Activated CD4-positive, alpha-beta T cell treated with anti-CD3 and anti-CD28 coated beads, Interleukin-2, amount 50 U/mL, for 4 hours (primary cell): ENCODE data around the gene SMCO2.
"Not testable (repeated sequence)": the region's sequence is repeated elsewhere in the genome, so short reads cannot be mapped to it uniquely, and the experiment has no call there.

ENCODE experiments used
- DNase-seq, 2 experiments: peaks; one replicate each; pipeline ENCODE4 v3.0.0-alpha.2; 2020

The SMCO2 gene

DNA sequence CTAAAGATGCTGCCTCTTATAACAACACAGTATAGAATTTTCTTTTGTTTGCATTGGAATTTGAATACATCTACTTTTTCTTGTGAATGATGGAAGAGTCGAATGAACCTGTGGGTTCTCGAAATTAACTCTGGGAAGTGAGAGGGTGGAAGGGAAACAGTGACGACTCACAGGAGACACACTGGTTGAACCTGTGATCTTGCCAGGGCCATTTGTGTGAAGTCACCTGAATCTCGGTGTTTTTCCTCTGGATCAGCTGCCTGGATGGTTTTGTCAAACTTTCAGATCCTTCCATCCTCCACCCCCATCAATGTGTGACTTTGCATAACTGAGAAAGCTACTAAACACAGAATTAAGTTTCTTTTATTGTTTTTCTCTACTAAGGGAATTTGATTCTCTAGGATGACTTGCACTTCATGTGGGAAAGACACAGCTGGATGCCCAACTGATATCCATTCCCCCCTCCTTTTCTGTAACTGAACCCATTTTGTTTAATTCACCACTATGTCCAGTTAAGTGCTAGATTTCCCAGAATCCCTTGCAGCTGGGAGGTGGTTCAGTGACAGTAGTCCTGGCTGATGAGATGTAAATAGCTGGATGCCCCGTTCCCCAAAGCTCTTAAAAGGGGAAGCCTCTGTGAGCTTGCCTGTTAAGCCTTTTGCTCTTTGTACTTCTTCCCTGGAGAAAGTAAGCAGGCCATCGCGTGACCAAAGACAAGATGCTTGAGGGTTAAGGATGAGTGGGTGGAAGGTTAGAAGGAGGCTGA, 83.8 kb downstream of the SMCO2 start:
- DNase-seq = no peak

DNA sequence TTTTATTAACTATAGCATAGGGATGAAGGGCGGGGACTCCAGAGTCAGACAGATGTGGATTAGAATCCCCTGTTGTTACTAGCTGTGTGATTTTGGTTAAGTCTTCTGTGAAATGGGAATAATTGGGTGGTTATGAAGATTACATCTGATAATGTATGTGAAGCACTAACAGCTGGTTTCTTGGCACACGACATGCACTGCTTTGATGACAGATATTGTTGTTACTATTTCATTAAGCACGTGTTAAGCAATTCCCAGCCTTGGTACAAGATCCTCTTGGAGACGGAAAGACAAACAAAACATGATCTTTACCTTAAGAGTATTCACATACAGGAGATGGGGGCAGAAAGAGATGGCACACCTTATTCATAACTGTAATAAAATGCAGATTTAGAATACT, 85.4 kb downstream of the SMCO2 start:
- DNase-seq = no peak

DNA sequence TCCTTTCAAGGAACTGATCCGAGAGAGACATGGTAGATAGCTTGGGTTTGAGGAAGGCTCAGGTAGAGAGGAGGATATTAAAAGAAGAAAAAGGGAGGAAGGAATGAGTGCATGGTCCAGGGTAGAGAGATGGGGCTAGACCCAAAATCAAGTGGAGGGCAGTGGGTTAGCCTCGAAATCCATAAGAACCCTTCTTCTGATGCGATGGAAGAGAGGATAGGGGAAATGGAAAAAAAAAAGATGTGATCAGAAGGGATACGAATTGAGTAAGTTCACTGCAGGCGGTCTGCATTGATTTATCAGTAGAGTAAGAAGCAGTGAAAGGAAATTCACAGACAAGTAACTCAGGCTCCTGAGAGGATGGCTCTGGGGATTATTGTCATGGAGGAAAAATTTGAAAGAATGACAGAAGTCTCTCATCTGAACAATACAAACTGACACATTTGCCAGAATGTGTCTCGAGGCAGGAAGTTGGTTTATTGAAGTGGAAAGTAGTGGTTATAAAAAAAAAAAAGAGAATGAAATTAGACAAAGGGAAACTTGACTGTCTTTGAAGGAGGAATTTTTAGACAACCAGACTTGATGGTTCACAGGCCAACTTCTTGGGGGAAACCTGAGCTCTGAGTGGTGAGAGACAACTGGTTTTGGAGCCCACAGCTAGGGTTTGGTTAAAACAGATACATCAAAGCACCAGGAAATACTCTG, 87.7 kb downstream of the SMCO2 start:
- DNase-seq = no peak

DNA sequence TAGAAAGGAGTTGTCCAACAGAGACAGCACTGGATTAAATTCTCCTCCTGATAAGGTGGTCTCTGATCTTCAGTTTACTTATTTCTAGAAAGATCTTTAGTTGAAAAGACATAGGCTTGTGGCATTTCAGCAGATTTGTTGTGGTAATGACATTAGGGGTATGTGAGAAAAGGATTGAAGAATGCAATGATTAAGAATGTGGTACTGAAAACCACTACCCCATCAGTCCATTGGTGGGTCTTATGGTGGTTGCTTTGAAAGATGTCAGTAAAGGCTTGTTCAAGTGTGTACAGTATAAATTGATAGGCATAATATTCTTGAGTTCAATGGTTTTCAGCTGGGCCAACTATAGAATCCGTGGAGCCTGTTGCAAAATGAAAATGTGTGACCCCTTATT, 88.2 kb downstream of the SMCO2 start:
- no peak for DNase-seq

DNA sequence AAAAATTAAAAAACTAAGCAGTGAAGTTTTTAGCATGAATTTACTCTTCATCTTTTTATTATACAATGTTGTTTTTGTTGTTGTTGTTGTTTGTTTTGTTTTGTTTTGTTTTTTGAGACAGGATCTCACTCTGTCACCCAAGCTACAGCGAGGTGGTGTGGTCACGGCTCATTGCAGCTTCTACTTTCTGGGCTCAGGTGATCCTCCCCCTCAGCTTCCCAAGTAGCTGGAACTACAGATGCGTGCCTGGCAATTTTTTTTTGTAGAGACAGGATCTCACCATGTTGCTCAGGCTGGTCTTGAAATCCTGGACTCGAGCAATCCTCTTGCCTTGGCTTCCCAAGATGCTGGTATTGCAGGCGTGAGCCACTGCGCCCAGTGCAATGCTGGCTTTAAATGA, 88.8 kb downstream of the SMCO2 start:
- no peak for DNase-seq

DNA sequence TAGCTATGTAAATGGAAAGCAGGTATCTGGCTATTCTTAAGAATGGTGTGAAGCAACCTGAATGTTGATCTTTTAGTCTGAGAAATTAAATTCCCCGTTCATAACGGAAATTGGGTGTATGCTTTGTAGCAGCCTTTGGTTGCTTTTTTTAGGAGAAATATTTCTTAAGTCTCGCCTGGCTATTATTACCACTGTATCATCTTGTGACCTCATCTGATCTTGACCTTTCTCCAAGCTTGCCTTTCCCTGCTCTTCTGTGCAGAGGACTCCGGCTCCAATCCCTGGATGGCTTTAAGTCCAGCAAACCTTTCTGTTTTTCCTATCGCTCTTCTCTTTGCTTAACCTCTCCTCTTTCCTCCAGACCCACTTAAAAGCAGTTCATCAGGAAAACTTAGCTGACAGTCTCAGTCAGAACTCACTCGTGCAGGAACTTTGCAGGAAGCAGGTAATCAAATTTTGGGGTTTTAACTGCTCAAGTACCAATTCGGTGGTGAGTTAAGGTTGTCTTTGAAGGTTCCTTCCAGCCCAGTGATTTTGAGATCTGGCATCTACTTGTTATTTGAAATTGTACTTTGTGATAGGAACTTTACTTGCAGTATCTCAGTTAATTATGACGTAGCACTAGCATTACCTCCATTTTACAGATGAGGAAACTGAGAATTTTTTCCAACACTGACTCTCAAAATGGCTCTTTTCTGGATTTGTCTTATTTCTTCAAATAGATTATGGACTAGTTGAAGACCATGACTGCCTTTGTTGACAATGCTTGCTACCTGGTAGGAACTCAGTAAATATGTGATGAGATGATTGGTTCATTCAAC, 91.5 kb downstream of the SMCO2 start:
- no peak for DNase-seq

DNA sequence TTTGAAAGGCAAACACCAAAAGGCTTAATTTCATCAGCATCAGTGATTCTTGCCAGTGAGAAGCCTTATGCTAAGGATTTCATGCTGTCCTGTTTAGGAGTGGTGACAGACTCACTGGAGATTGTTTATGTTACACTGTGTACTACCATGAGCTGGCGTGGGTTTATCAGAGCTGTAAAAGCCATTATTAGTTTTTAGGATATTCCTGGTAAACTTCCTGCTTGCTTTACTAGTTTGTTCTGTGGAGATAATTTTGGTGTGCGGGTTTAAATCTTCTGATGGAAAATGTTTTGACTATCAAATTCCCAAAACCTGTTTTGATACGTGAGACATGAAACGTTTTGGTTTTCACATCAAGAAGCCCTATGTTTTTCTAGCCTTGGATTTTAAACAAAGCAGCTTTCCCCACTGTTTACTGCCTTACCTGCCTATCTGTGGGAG, 92.7 kb downstream of the SMCO2 start:
- no peak for DNase-seq

DNA sequence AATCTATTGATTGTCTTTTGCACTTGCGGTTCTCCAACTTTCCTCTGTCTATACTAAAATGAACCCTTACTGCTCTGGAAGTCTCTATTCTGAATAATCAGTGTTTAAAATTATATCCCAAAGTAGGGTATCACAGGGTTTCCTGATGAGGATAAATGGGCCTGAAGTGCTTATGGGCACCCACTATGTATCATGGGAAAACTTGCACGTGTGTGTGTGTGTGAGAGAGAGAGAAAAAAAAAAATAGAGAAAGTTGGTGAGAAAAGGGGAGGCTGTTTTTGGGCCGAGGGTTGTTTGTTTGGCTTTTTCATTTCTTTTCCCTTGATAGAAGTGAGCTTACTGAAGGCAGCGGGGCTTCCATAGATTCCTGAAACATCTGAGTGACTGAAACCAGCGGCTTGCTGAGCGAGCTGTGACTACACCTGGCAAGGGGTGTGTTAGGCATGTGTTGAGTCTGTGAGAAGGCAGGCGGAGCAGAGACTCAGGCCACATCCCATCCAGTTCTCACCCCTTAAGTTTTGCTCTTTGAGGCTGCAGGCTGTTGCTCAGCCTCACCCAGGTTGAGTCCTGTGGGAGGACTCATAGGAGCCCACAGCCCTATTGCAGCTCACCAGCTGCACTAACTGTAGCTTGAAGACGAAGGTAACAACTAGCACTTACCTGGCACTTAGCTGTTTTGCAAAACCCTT, 94.6 kb downstream of the SMCO2 start:
- DNase-seq = no peak

DNA sequence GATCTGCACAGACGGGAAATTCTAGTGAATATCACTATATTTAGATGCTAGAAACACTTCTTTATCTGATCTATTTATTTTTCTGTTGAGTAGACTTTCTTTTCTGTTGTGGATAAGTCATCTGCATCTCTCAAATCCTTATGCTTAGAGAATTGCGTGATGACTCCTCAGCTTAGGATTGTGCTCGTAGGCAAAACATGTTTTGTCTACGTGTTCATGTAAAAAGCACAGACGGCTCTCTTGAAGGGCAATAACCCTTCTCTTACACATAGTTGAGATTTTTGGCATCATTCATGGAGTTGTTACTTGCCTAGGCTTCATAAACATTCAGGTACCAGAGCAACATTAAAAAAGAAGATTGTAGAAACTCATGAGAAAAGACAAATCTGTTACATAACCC, 96.1 kb downstream of the SMCO2 start:
- no peak for DNase-seq

DNA sequence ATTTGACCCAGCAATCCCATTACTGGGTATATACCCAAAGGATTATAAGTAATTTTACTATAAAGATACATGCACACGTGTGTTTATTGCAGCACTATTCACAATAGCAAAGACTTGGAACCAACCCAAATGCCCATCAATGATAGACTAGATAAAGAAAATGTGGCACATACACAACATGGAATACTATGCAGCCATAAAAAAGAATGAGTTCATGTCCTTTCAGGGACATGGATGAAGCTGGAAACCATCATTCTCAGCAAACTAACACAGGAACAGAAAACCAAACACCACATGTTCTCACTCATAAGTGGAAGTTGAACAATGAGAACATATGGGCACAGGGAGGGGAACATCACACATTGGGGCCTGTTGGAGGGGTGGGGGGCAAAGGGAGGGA, 98.3 kb downstream of the SMCO2 start:
- DNase-seq = not testable (repeated sequence)

DNA sequence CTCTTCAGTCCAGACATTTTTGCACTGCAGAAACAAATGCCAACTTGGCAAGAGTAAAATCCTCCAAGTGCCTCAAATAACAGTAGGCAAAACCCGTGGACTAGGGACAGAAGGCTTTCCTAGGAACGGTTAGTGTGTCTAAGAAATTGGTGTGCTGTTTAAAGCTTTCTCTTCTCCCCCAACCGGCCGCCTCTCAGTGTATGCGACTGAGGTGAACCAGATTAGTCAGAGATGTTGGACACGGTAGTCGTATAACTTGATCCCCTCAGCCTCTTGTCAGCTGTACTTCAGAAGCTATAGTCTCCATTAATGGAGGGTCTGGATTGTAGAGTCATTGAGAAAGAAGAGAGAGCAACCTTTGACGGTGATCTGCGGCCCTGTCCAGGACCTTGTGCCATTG, 99.1 kb downstream of the SMCO2 start:
- no peak for DNase-seq

DNA sequence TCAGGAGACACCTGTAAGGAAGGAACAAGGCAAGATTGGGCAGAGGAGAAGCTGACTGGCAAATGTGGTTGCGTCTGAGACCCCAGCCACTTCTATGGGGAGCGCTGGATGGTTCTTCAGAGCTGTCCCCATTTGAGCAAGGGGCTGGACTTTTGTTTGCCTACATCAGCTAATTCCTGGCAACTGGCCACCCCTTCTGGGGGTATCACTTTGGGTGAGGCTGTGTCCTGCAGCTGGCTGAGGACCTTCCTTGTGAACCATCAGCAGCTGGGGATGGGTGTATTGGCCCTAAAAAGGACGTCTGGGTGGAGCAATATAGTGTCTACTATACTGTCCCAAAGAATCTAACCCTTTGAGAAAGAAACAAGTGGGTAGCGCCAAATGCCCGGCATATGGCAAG, 101.1 kb downstream of the SMCO2 start:
- DNase-seq = no peak

DNA sequence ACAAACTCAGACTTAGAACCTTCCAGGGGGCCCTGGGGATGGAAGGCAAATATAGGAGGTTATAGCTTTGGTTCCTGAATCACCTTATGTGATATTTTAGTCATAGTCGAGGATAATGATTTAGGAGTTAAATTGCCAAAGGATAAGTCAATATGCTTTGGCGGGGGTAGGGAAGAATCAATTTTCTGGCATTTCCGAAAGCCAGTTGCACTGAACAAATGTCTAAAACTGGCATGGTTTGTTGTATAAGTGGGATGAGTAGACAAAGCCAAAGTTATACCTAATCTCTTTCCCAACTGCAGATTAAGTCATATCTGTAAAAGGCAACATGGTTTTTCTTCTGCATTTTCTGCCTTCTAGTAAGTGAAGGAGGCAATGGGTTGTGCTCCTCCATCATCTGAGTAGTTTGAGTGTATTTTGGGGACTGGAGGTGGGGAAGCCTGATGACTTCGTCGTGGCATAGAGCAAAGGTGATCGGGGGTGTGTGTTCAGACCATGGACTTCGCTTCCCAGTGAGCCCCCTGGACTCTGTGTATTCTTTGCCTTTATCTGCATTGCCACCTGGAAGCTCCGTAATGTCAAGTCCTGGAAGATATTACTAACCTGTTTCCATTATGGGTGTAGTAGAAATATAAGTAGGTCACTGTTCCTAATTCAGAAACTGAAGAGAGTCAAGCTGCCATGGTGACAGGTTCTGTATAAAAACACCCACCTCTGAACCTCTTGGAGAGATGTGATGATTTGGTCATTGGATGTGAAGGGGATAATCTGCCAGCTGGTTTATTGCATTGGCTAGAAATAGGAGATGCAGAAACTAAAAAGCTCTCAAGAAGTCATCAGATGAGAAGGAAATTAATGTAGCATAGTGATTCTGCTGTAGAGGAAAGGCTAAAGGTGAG, 102.0 kb downstream of the SMCO2 start:
- DNase-seq = no peak

DNA sequence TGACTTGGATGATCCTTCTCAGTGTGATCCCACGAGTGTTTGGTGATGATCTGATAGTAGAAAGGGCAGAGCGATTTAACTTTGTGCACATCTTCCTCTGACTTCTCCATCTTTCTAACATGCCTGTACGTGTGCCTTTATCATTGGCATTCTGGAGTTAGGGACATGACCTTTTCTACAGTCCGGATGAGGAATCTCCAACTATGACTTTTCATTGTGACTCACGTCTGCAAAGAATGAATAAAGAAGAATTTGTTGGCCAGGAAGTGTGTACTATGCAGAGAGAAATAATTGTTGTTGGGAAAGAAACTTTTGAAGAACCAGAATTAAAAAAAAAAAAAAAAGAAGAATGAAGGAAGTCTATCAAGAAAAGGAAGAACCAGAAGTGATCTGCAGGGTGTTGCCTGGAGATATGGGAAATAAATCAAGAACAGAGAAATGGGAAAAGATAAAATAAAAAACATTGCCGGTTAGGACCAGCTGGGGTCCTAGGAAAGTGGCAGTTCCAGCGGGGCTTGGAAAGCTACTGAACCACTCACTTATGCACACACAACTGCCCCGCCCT, 102.8 kb downstream of the SMCO2 start:
- no peak for DNase-seq

DNA sequence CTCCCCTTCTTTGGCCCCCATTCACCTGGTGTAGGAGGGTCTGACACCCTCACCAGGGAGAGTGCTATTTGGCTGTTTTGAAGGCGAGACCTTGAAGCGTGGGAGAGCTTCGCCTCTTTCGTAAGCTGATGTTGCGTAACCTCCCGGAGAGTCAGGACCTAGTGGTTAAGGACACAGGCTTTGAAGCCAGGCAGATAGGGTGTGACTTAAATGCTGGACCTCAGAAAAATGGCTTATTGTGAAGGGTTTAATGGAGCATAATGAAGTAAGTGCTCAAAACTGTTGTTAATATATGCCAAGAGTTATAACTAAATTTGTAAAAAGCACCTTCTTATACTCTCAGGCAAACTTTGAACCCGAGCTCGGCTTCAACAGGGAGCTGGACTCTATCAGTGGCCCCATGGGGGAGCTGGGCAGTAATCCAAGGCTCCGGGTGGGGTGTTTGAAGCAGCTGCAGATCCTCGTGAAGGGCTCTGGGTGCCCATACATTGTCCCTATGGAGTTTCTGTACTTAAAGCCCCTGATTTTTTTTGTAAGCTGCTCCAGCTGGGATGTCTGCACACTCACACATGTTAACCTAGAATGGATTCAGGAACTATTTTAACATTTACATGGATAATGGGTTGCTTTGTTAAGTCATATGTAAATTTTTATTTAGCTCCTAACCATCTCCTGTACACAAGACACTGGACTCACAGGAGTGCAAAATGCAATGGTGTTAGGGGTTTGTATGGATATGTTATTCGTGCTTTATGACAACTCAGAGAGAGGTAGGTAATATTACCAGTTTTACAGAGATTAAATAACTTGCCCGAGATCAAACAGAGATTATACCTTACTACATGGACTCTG, 103.5 kb downstream of the SMCO2 start:
- no peak for DNase-seq

DNA sequence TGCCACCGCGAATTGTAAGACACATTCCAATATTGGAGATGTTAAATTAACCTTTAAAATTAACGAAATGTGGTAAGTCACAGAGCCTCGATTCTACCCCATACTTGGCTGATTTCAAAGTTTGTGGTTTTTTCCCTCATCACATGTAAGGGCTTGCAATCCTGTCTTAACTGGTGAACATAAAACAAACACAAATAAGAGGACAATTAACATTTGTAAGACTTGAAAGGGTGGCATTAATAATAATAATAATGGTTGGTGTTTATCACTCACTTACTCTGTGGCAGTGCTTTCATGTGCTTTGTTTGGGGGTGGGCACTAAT, 104.1 kb downstream of the SMCO2 start:
- no peak for DNase-seq

DNA sequence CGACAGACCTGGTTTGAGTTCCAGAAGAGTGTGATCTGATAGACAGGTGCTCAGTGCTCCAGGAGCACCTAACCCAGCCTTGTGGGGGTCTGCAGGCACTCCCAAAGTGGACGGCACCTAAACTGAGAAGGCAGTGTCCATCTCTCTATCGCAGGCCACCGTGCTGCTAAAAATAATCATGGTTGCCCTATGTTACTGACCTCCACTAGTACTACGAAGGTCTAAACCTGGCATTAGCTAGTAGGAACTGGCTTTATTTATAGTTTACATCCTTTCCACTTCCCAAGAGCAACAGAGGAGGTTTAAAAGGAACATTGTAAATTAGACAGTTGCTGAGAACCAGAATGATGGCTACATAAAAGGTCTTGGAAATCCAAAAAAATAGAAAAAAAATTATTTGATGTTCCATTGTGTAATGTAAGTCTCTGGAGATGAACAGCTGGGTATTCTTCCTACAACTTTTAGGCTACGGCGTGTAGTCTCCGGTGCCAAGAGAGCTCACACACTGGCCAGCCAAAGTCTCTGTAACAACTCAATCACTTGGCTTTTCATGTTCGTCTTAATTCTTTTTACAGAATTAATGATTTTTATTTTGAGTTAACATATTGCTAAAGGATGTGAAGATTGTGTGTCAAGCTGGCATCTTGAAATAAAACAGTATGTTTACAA, 104.8 kb downstream of the SMCO2 start:
- DNase-seq = no peak
